ENCODE data around the gene WDR37.

The WDR37 gene

GRCh38 chr10:1130995-1131790 lies 75.0 kb downstream of the WDR37 start:
- DNase-seq = no peak

- DNase-seq = no peak
Observed at GRCh38 chr10:1132584-1132983, 76.4 kb downstream of the WDR37 start.

- no peak for DNase-seq
Observed at GRCh38 chr10:1133495-1134045, 77.4 kb downstream of the WDR37 start.

GRCh38 chr10:1134156-1134555 lies 78.0 kb downstream of the WDR37 start:
- DNase-seq = no peak

- DNase-seq = no peak
Observed at GRCh38 chr10:1136268-1136667, 80.1 kb downstream of the WDR37 start.

GRCh38 chr10:1137499-1138163 lies 81.4 kb downstream of the WDR37 start:
- DNase-seq = no peak

- no peak for DNase-seq
Observed at GRCh38 chr10:1138529-1138928, 82.3 kb downstream of the WDR37 start.

- DNase-seq = no peak
Observed at GRCh38 chr10:1141261-1141660, 85.1 kb downstream of the WDR37 start.

GRCh38 chr10:1141701-1142100 lies 85.5 kb downstream of the WDR37 start:
- DNase-seq = no peak

- DNase-seq = no peak
Observed at GRCh38 chr10:1142596-1142995, 86.4 kb downstream of the WDR37 start.

GRCh38 chr10:1147810-1148209 lies 91.6 kb downstream of the WDR37 start:
- DNase-seq = no peak

GRCh38 chr10:1148855-1149605 lies 92.8 kb downstream of the WDR37 start:
- no peak for DNase-seq

GRCh38 chr10:1149793-1150637 lies 93.8 kb downstream of the WDR37 start:
- no peak for DNase-seq

GRCh38 chr10:1150638-1150955 lies 94.4 kb downstream of the WDR37 start:
- no peak for DNase-seq

- no peak for DNase-seq
Observed at GRCh38 chr10:1151076-1152033, 95.2 kb downstream of the WDR37 start.

- DNase-seq = no peak
Observed at GRCh38 chr10:1152386-1153250, 96.4 kb downstream of the WDR37 start.

- DNase-seq = no peak
Observed at GRCh38 chr10:1153251-1153763, 97.1 kb downstream of the WDR37 start.

GRCh38 chr10:1153805-1154351 lies 97.7 kb downstream of the WDR37 start:
- DNase-seq = no peak

- no peak for DNase-seq
Observed at GRCh38 chr10:1154531-1155295, 98.5 kb downstream of the WDR37 start.
